Astrocyte of the hippocampus (primary cell): ENCODE measurements around the gene TOMM22.
A peak's percentile ranks its signal among the peaks of the same experiment; 100 is the strongest.

Source experiments
- DNase-seq: peaks from one replicate; pipeline ENCODE4 v3.0.0; 2011; ENCODE audit warnings: low read depth, low spot score

TOMM22 gene

DNA sequence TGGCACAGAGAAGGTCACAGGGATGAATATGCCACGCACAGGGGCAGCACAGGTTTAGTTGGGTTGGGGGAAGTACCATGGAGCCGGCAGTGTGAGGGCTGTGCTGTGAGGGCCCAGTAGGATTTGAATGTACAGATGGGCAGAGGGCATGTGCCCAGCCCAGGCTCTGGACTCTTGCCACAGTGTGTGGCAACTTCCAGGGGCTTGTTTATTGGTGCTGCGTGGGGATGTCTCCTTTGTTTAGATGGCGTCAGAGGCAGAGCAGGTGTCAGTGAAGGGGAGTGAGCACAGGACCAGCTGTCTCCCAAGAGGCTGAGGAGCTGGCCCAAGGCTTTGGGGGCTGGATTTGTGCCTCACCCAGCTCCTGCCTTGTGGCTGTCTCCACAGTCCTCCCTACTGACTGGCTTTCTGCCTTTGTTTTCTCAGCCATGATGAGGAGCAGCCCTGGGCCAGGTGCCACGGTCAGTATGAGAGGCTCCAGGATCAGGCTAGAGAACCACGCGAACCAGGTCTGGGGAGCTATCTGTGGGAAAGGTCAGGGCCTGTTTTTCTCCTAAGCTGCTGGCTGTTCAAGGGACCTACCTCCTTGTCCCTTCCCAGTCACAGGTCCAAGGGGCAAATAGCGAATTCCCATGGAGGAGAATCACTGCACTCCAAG is 52.1 kb downstream of the TOMM22 start:
- peak; percentile 53 for DNase-seq

GRCh38 chr22:38734421-38735100 is 52.8 kb downstream of the TOMM22 start:
- no peak for DNase-seq
